ENCODE results near the gene AKT1. TPM values are rescaled to one million over a fixed set of nuclear protein-coding genes. Genes with fewer than 3 reads are reported as not detected.
A peak's percentile ranks its signal among the peaks of the same experiment; 100 is the strongest.

The AKT1 gene
- total and polyA plus RNA-seq, 2 of the 13 experiments (the other 11 are each of a cell fraction or from before 2014, with no cell fraction given) = 96.2 to 116 TPM

GRCh38 chr14:104800771-104801519, 5.4 kb upstream of the AKT1 start, which contains the start of gene ZBTB42 (continued):
- TF ChIP-seq IRF2 (CRISPR knock-in tag; IDR thresholded peaks at IDR 0.05) (peak; percentile 11; the same call in 1 of the 2 replicates), MTA1 (CRISPR knock-in tag; IDR thresholded peaks at IDR 0.05; ENCODE audit: borderline replicate concordance) (peak; percentile 63; the same call in 1 of the 2 replicates), SIN3A (IDR thresholded peaks at IDR 0.05; ENCODE audit: borderline replicate concordance, low read depth, low read length) (peak; percentile 55; the same call in 1 of the 2 replicates), FOXA3 (CRISPR knock-in tag; IDR thresholded peaks at IDR 0.05) (peak; percentile 54), ZNF768 (CRISPR knock-in tag; IDR thresholded peaks at IDR 0.05) (0 out of 2 replicates have a peak, but pooled peaks have one; percentile 6), NKX3-1 (CRISPR knock-in tag; IDR thresholded peaks at IDR 0.05) (peak; percentile 47; the same call in 1 of the 2 replicates), FOXO1 (CRISPR knock-in tag; IDR thresholded peaks at IDR 0.05) (peak; percentile 47; the same call in 1 of the 2 replicates), YEATS4 (CRISPR knock-in tag; IDR thresholded peaks at IDR 0.05; ENCODE audit: borderline replicate concordance) (peak; percentile 52; the same call in 1 of the 2 replicates), ZNF740 (CRISPR knock-in tag; IDR thresholded peaks at IDR 0.05) (no peak), STAG1 (CRISPR knock-in tag; IDR thresholded peaks at IDR 0.05) (no peak), MYC (CRISPR knock-in tag; IDR thresholded peaks at IDR 0.05; ENCODE audit: borderline replicate concordance) (no peak), PBX3 (CRISPR knock-in tag; IDR thresholded peaks at IDR 0.05; ENCODE audit: borderline replicate concordance) (0 out of 2 replicates have a peak, but pooled peaks have one; percentile 61), HNRNPLL (IDR thresholded peaks at IDR 0.05; ENCODE audit: low read depth, low read length, poor library complexity, severe bottlenecking) (peak; percentile 58), PRMT3 (CRISPR knock-in tag; IDR thresholded peaks at IDR 0.05; ENCODE audit: borderline replicate concordance, low read depth) (no peak), ZBTB42 (CRISPR knock-in tag; IDR thresholded peaks at IDR 0.05) (no peak), FOSL2 (CRISPR knock-in tag; IDR thresholded peaks at IDR 0.05) (0 out of 2 replicates have a peak, but pooled peaks have one; percentile 7)
- TF ChIP-seq, protein P1, sequence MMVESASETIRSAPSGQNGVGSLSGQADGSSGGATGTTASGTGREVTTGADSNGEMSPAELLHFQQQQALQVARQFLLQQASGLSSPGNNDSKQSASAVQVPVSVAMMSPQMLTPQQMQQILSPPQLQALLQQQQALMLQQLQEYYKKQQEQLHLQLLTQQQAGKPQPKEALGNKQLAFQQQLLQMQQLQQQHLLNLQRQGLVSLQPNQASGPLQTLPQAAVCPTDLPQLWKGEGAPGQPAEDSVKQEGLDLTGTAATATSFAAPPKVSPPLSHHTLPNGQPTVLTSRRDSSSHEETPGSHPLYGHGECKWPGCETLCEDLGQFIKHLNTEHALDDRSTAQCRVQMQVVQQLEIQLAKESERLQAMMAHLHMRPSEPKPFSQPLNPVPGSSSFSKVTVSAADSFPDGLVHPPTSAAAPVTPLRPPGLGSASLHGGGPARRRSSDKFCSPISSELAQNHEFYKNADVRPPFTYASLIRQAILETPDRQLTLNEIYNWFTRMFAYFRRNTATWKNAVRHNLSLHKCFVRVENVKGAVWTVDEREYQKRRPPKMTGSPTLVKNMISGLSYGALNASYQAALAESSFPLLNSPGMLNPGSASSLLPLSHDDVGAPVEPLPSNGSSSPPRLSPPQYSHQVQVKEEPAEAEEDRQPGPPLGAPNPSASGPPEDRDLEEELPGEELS (CRISPR knock-in tag; IDR thresholded peaks at IDR 0.05) = peak; percentile 12; the same call in 1 of the 2 replicates
- TF ChIP-seq, protein P2, sequence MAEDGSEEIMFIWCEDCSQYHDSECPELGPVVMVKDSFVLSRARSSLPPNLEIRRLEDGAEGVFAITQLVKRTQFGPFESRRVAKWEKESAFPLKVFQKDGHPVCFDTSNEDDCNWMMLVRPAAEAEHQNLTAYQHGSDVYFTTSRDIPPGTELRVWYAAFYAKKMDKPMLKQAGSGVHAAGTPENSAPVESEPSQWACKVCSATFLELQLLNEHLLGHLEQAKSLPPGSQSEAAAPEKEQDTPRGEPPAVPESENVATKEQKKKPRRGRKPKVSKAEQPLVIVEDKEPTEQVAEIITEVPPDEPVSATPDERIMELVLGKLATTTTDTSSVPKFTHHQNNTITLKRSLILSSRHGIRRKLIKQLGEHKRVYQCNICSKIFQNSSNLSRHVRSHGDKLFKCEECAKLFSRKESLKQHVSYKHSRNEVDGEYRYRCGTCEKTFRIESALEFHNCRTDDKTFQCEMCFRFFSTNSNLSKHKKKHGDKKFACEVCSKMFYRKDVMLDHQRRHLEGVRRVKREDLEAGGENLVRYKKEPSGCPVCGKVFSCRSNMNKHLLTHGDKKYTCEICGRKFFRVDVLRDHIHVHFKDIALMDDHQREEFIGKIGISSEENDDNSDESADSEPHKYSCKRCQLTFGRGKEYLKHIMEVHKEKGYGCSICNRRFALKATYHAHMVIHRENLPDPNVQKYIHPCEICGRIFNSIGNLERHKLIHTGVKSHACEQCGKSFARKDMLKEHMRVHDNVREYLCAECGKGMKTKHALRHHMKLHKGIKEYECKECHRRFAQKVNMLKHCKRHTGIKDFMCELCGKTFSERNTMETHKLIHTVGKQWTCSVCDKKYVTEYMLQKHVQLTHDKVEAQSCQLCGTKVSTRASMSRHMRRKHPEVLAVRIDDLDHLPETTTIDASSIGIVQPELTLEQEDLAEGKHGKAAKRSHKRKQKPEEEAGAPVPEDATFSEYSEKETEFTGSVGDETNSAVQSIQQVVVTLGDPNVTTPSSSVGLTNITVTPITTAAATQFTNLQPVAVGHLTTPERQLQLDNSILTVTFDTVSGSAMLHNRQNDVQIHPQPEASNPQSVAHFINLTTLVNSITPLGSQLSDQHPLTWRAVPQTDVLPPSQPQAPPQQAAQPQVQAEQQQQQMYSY (CRISPR knock-in tag; IDR thresholded peaks at IDR 0.05) = peak; percentile 25; the same call in 1 of the 2 replicates
- TF ChIP-seq, protein P3, sequence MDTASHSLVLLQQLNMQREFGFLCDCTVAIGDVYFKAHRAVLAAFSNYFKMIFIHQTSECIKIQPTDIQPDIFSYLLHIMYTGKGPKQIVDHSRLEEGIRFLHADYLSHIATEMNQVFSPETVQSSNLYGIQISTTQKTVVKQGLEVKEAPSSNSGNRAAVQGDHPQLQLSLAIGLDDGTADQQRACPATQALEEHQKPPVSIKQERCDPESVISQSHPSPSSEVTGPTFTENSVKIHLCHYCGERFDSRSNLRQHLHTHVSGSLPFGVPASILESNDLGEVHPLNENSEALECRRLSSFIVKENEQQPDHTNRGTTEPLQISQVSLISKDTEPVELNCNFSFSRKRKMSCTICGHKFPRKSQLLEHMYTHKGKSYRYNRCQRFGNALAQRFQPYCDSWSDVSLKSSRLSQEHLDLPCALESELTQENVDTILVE (CRISPR knock-in tag; IDR thresholded peaks at IDR 0.05) = 0 out of 2 replicates have a peak, but pooled peaks have one; percentile 21
